ENCODE results near the gene DPH7. TPM values are rescaled to one million over a fixed set of nuclear protein-coding genes. Genes with fewer than 3 reads are reported as not detected.

DPH7 gene
- polyA plus RNA-seq, 1 donor from 2014 or later, result 145 TPM

DNA sequence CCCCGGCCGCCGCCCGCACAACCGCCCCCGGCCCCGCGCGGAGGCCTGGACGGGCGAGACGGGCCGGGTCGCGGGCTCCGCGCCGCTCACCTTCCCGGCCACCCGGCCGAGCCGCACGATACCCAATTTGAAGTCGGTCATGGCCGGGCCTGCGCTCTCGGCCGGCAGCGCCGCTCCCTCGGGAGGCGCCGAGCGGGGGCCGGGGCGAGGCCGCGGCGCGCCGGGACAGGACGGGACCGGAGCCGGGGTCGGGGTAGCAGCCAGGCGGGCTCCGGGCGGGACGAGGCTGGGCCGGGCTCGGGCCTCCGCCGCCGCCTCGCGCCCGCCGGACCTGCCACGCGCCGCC, 11.4 kb upstream of the DPH7 start:
- no peaks in the 10 kb centered on the region for H3K36me3 ChIP-seq (ENCODE audit: insufficient read depth, low read length)
- no peaks in the 10 kb centered on the region for H3K27me3 ChIP-seq (ENCODE audit: insufficient read depth, low read depth, low read length)
- no peaks in the 10 kb centered on the region for H3F3A ChIP-seq (ENCODE audit: insufficient read depth, low read length, poor library complexity, severe bottlenecking)
- H3K79me2 ChIP-seq (replicated peaks; ENCODE audit: insufficient read depth, low read length), result peaks cover 11% of the 10 kb centered on the region
- no peak overlapping the region for H2AFZ ChIP-seq (ENCODE audit: low read depth, low read length)
- H4K20me1 ChIP-seq (ENCODE audit: insufficient read depth), result no peaks in the 10 kb centered on the region
- no peak overlapping the region for H3K27ac ChIP-seq (ENCODE audit: low read length)
- H3K9me2 ChIP-seq (ENCODE audit: insufficient read depth, low read length), result no peaks in the 10 kb centered on the region
- TF ChIP-seq MXI1 (conservative IDR thresholded peaks at IDR 0.05; ENCODE audit: poor library complexity, severe bottlenecking) (no peak), POLR2AphosphoS5 (IDR thresholded peaks at IDR 0.05) (no peak), TAF1 (IDR thresholded peaks at IDR 0.05; ENCODE audit: low read depth) (no peak), SMC3 (conservative IDR thresholded peaks at IDR 0.05; ENCODE audit: poor library complexity) (no peak), EP300 (conservative IDR thresholded peaks at IDR 0.05; ENCODE audit: poor library complexity, severe bottlenecking) (no peak), EZH2 (IDR thresholded peaks at IDR 0.05; ENCODE audit: borderline replicate concordance, insufficient read depth, low read length, poor library complexity, severe bottlenecking) (no peak), RAD21 (conservative IDR thresholded peaks at IDR 0.05) (no peak)
- TF ChIP-seq, protein P1, sequence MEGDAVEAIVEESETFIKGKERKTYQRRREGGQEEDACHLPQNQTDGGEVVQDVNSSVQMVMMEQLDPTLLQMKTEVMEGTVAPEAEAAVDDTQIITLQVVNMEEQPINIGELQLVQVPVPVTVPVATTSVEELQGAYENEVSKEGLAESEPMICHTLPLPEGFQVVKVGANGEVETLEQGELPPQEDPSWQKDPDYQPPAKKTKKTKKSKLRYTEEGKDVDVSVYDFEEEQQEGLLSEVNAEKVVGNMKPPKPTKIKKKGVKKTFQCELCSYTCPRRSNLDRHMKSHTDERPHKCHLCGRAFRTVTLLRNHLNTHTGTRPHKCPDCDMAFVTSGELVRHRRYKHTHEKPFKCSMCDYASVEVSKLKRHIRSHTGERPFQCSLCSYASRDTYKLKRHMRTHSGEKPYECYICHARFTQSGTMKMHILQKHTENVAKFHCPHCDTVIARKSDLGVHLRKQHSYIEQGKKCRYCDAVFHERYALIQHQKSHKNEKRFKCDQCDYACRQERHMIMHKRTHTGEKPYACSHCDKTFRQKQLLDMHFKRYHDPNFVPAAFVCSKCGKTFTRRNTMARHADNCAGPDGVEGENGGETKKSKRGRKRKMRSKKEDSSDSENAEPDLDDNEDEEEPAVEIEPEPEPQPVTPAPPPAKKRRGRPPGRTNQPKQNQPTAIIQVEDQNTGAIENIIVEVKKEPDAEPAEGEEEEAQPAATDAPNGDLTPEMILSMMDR (IDR thresholded peaks at IDR 0.05; ENCODE audit: poor library complexity, severe bottlenecking), result no peak
- TF ChIP-seq, protein P2, sequence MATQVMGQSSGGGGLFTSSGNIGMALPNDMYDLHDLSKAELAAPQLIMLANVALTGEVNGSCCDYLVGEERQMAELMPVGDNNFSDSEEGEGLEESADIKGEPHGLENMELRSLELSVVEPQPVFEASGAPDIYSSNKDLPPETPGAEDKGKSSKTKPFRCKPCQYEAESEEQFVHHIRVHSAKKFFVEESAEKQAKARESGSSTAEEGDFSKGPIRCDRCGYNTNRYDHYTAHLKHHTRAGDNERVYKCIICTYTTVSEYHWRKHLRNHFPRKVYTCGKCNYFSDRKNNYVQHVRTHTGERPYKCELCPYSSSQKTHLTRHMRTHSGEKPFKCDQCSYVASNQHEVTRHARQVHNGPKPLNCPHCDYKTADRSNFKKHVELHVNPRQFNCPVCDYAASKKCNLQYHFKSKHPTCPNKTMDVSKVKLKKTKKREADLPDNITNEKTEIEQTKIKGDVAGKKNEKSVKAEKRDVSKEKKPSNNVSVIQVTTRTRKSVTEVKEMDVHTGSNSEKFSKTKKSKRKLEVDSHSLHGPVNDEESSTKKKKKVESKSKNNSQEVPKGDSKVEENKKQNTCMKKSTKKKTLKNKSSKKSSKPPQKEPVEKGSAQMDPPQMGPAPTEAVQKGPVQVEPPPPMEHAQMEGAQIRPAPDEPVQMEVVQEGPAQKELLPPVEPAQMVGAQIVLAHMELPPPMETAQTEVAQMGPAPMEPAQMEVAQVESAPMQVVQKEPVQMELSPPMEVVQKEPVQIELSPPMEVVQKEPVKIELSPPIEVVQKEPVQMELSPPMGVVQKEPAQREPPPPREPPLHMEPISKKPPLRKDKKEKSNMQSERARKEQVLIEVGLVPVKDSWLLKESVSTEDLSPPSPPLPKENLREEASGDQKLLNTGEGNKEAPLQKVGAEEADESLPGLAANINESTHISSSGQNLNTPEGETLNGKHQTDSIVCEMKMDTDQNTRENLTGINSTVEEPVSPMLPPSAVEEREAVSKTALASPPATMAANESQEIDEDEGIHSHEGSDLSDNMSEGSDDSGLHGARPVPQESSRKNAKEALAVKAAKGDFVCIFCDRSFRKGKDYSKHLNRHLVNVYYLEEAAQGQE (IDR thresholded peaks at IDR 0.05; ENCODE audit: borderline replicate concordance), result no peak
- no peak overlapping the region for H3K4me2 ChIP-seq (ENCODE audit: low read length)
- peak overlapping the region; percentile 90 for H3K4me3 ChIP-seq (ENCODE audit: low read length)
- peak overlapping the region; percentile 72 for H3K9ac ChIP-seq (ENCODE audit: low read length)
- no peaks in the 10 kb centered on the region for H3K9me3 ChIP-seq (ENCODE audit: low read length)

DNA sequence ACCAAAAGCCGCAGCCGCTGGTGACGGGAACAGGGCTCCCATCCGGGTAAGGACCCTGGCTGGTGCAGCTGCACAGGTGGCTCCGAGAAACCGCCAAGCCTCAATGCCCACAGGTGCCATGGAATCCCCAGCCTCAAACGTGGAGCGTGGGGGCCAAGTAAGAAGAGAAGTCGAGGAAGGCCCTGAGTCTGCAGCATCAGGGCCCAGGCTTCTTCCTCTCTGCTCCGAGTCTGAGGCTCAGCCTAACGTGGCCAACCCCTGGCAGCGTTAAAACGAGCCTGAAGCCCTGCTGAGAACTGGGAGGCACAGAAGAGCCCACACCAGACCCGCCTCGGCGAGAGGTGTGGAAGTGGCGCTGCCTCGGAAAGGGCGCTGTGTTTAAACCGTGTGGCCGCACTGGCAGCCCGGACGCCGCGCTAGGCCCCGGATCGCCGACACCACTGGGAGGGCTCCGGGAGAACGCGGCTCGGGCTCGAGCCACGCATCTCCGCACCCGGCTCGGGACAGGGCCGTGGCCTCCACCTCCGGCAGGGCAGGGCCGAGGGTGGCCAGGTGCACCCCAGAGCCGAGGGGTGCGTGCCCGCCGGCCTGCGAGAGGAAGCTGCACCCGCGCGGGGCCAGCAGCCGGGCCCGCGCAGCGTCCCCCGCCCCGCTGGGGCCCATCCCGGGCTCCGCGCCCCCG, 10.9 kb upstream of the DPH7 start:
- Histone ChIP-seq H3K27me3 (ENCODE audit: insufficient read depth, low read depth, low read length) (no peaks in the 10 kb centered on the region), H3K9ac (ENCODE audit: low read length) (peak overlapping the region; percentile 72), H3K9me2 (ENCODE audit: insufficient read depth, low read length) (no peaks in the 10 kb centered on the region), H3K36me3 (ENCODE audit: insufficient read depth, low read length) (no peaks in the 10 kb centered on the region), H3F3A (ENCODE audit: insufficient read depth, low read length, poor library complexity, severe bottlenecking) (no peaks in the 10 kb centered on the region), H2AFZ (ENCODE audit: low read depth, low read length) (no peak overlapping the region), H3K79me2 (replicated peaks; ENCODE audit: insufficient read depth, low read length) (peaks cover 11% of the 10 kb centered on the region), H3K4me2 (ENCODE audit: low read length) (peak overlapping the region; percentile 60), H4K20me1 (ENCODE audit: insufficient read depth) (no peaks in the 10 kb centered on the region), H3K4me3 (ENCODE audit: low read length) (peak overlapping the region; percentile 90), H3K9me3 (ENCODE audit: low read length) (no peaks in the 10 kb centered on the region), H3K27ac (ENCODE audit: low read length) (peak overlapping the region; percentile 8)
- no peak for TF ChIP-seq EP300 (conservative IDR thresholded peaks at IDR 0.05; ENCODE audit: poor library complexity, severe bottlenecking)
- TF ChIP-seq SMC3 (conservative IDR thresholded peaks at IDR 0.05; ENCODE audit: poor library complexity), result no peak
- no peak for TF ChIP-seq POLR2AphosphoS5 (IDR thresholded peaks at IDR 0.05)
- TF ChIP-seq, protein P2 (IDR thresholded peaks at IDR 0.05; ENCODE audit: borderline replicate concordance), result no peak
- TF ChIP-seq, protein P1 (IDR thresholded peaks at IDR 0.05; ENCODE audit: poor library complexity, severe bottlenecking), result no peak
- no peak for TF ChIP-seq EZH2 (IDR thresholded peaks at IDR 0.05; ENCODE audit: borderline replicate concordance, insufficient read depth, low read length, poor library complexity, severe bottlenecking)

All from neural cell (in vitro differentiated cells).